CD4-positive, alpha-beta T cell (primary cell): ENCODE measurements around the gene PSMA7. TPM values are rescaled to one million over a fixed set of nuclear protein-coding genes. Genes with fewer than 3 reads are reported as not detected.
A peak's percentile ranks its signal among the peaks of the same experiment; 100 is the strongest.

ENCODE experiments used
- ATAC-seq: fragments of 200-7000 bp; cut with Tn5 transposase; one replicate; pipeline ENCODE4 v1.10.0; 2022; ENCODE audit warnings: mild to moderate bottlenecking; ENCODE audit not compliant: poor library complexity
- CTCF ChIA-PET: fragments of 350-600 bp; sonication (Branson Sonifier 250); formaldehyde crosslinking; loops from one replicate; lab custom pipeline; 2021; ENCODE audit warnings: antibody characterized with exemption, inconsistent platforms; lab: Charles Lee
- POLR2A ChIA-PET: fragments of 350-600 bp; sonication (Branson Sonifier 250); formaldehyde crosslinking; loops from one replicate; lab custom pipeline; 2021; ENCODE audit warnings: antibody characterized with exemption, inconsistent platforms; lab: Charles Lee
- DNase-seq, 14 experiments: peaks; one replicate each; pipeline ENCODE4 v3.0.0-alpha.2; 2013 to 2020; ENCODE audit warnings: mixed read lengths in 2 of 14
- H3K27ac ChIP-seq, 2 donors: one replicate each; pipeline versions ENCODE4 v1.5.1 to v1.7.0; 2013; ENCODE audit warnings: low read length in 2 of 2, low read depth in 1 of 2, mild to moderate bottlenecking in 1 of 2
- H3K27me3 ChIP-seq, 2 experiments: 1 replicate in 1 of 2; 2 replicates in 1 of 2; pipeline versions ENCODE4 v1.6.1 to v1.7.0; 2013; ENCODE audit warnings: low read length in 2 of 2, control low read depth in 1 of 2, mild to moderate bottlenecking in 1 of 2, moderate library complexity in 1 of 2; ENCODE audit not compliant: insufficient read depth in 2 of 2, control insufficient read depth in 1 of 2
- H3K36me3 ChIP-seq: one replicate; pipeline ENCODE4 v1.6.1; 2013; ENCODE audit warnings: low read length, control low read depth; ENCODE audit not compliant: insufficient read depth
- H3K4me1 ChIP-seq: one replicate; pipeline ENCODE4 v1.6.1; 2013; ENCODE audit warnings: low read length, control low read depth; ENCODE audit not compliant: insufficient read depth
- H3K4me3 ChIP-seq: one replicate; pipeline ENCODE4 v1.5.1; 2013; ENCODE audit warnings: mild to moderate bottlenecking, low read length, moderate library complexity
- H3K9me3 ChIP-seq, 2 experiments: 1 replicate in 1 of 2; 2 replicates in 1 of 2; pipeline versions ENCODE4 v1.6.1 to v1.7.0; 2013; ENCODE audit warnings: low read length in 2 of 2, mild to moderate bottlenecking in 2 of 2, control low read depth in 1 of 2, moderate library complexity in 1 of 2; ENCODE audit not compliant: control insufficient read depth in 1 of 2, insufficient read depth in 1 of 2
- H3K27ac Mint-ChIP-seq: one replicate; pipeline ENCODE4 v1.8.0; 2020; ENCODE audit warnings: mixed read lengths
- H3K27me3 Mint-ChIP-seq: one replicate; pipeline ENCODE4 v1.8.0; 2021; ENCODE audit warnings: mixed read lengths
- H3K36me3 Mint-ChIP-seq: one replicate; pipeline ENCODE4 v1.8.0; 2021; ENCODE audit warnings: low read depth, mixed read lengths
- H3K4me1 Mint-ChIP-seq: one replicate; pipeline ENCODE4 v1.8.0; 2021; ENCODE audit warnings: low read depth, mixed read lengths
- H3K4me3 Mint-ChIP-seq: one replicate; pipeline ENCODE4 v1.8.0; 2020; ENCODE audit warnings: mild to moderate bottlenecking, mixed read lengths
- H3K9me3 Mint-ChIP-seq: one replicate; pipeline ENCODE4 v1.8.0; 2020; ENCODE audit warnings: mixed read lengths
- intact Hi-C, 2 experiments: fragments of 100-400 bp; cut with DNase I in 1 of 2; cut with micrococcal nuclease in 1 of 2; formaldehyde crosslinking; loops; one replicate each; pipeline versions ENCODE4 v1.15.1 to v1.9.0; 2023 to 2025; cut with DNase I, micrococcal nuclease
- total RNA-seq, 174 experiments: library from RNA in 2 of 174; stranded (reverse) in 2 of 174; gene quantifications; one replicate each; pipeline ENCODE4 v1.2.3 and lab custom pipeline; 2021 to 2026
- TF ChIP-seq, protein P1 (sequence below): fragments of 200-600 bp; IDR thresholded peaks from one replicate; pipeline ENCODE4 v1.8.0; 2022; ENCODE audit warnings: antibody characterized with exemption, mild to moderate bottlenecking

PSMA7 gene
- total RNA-seq, 2 experiments from 2014 or later, result 150 to 158 TPM

- Histone ChIP-seq H3K27ac (no peak overlapping the region), H3K4me1 (peaks cover 23% of the 10 kb centered on the region), H3K36me3 (peaks cover 39% of the 10 kb centered on the region), H3K27me3 (no peaks in the 10 kb centered on the region), H3K4me3 (no peak overlapping the region), H3K9me3 (peaks cover 0 to 13% of the 10 kb centered on the region in 2 experiments)
- Mint-ChIP-seq H3K27ac (no peak overlapping the region), H3K4me1 (peaks cover 22% of the 10 kb centered on the region), H3K36me3 (peaks cover 35% of the 10 kb centered on the region), H3K4me3 (no peak overlapping the region), H3K27me3 (no peaks in the 10 kb centered on the region), H3K9me3 (no peaks in the 10 kb centered on the region)
- ChIA-PET POLR2A (interaction anchor here (0.8 kb wide), 1 partner anchor 14 kb away, joined by 3 read pairs; the partner anchor contains the start of gene PSMA7), CTCF (interaction anchor here (0.8 to 1.6 kb wide), 4 partner anchors 13 to 146 kb away, joined by 3 to 6 read pairs (median 4); partner anchors contain the start of genes PSMA7 and SS18L1)
- DNase-seq, result peak; percentile 55 to 84 (median 66)
- peak; percentile 91 for ATAC-seq
- intact Hi-C loops, result loop anchor here (1.0 to 5.0 kb wide), 3 partner anchors 129 to 146 kb away; no protein-coding TSS in a partner anchor
- TF ChIP-seq, protein P1, sequence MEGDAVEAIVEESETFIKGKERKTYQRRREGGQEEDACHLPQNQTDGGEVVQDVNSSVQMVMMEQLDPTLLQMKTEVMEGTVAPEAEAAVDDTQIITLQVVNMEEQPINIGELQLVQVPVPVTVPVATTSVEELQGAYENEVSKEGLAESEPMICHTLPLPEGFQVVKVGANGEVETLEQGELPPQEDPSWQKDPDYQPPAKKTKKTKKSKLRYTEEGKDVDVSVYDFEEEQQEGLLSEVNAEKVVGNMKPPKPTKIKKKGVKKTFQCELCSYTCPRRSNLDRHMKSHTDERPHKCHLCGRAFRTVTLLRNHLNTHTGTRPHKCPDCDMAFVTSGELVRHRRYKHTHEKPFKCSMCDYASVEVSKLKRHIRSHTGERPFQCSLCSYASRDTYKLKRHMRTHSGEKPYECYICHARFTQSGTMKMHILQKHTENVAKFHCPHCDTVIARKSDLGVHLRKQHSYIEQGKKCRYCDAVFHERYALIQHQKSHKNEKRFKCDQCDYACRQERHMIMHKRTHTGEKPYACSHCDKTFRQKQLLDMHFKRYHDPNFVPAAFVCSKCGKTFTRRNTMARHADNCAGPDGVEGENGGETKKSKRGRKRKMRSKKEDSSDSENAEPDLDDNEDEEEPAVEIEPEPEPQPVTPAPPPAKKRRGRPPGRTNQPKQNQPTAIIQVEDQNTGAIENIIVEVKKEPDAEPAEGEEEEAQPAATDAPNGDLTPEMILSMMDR, result peak; percentile 61
Observed at GRCh38 chr20:62156592-62157386, 13.6 kb upstream of the PSMA7 start.

DNA sequence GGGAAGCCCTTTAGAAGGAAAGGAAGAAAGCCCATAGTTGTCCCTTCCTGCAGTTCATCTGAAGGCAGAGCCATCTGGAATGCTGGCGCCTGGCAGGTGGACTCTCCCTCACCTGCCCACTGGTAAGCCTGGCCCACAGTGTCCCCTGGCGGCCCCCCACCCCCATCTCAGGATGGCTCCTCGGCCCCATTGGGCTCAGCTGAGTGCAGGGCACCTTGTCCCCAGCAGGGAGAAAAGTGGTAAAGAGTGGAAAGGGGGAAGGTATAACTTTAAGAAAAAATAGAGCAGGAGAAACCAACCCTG is 13.0 kb upstream of the PSMA7 start:
- DNase-seq (no peak), ATAC-seq (no peak)
- TF ChIP-seq, protein P1, result no peak
- Mint-ChIP-seq H3K4me1 (peaks cover 22% of the 10 kb centered on the region), H3K27me3 (no peaks in the 10 kb centered on the region), H3K36me3 (peaks cover 34% of the 10 kb centered on the region), H3K27ac (no peak overlapping the region), H3K4me3 (no peak overlapping the region), H3K9me3 (no peaks in the 10 kb centered on the region)
- ChIA-PET CTCF (interaction anchor here (0.8 to 1.6 kb wide), 4 partner anchors 12 to 145 kb away, joined by 3 to 6 read pairs (median 4); partner anchors contain the start of genes PSMA7 and SS18L1), POLR2A (interaction anchor here (0.8 kb wide), 1 partner anchor 14 kb away, joined by 3 read pairs; the partner anchor contains the start of gene PSMA7)
- H3K9me3 ChIP-seq, result peaks cover 0 to 18% of the 10 kb centered on the region in 2 experiments
- H3K4me1 ChIP-seq, result peaks cover 23% of the 10 kb centered on the region
- H3K27ac ChIP-seq, result no peak overlapping the region
- no peaks in the 10 kb centered on the region for H3K27me3 ChIP-seq
- intact Hi-C loops, result loop anchor here in 1 of 2 experiments (5.0 kb wide), 1 partner anchor 129 kb away; no protein-coding TSS in a partner anchor
- H3K36me3 ChIP-seq, result peaks cover 33% of the 10 kb centered on the region
- no peak overlapping the region for H3K4me3 ChIP-seq

DNA sequence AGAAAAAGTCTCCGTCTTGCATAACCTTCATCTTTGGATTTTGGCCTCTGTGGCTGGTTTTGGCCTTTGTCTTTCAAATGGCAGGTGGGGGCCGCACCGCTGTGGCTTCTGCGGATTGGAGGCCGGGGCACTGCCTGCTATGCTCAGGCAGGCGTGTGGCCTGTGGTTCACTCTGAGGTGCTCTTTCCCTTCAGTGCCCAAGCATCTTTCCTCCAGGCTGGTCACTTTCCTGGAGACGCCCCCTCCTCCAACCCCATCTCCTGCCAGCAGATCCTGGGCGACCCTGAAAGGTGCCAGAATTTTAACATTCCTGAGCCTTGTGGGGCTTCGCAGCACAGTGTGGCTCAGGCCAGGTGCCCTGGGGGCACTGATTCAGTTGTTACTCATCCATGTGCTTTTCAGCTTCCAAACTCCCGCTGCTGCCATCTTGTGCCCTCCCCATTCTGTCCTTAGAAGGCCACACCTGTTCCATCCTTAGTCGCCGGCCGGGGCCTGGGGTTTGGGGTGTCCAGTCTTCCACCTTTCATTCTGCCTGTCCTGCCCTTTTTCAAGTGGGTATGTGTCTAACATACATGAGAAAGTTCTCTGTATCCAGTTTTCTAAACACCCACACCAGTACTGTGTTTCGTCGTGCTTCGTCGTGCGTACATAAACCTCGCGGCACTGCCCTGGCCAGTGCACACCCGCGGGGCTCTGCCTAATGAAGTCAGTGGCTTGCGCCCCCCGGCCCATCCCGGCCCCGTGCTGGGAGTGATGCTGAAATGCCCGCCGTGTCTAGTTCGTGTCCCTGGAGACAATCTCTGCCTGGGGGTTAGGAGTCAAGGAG is 12.4 kb upstream of the PSMA7 start:
- H3K27me3 ChIP-seq, result no peaks in the 10 kb centered on the region
- H3K36me3 ChIP-seq, result peaks cover 29% of the 10 kb centered on the region
- Mint-ChIP-seq H3K36me3 (peaks cover 32% of the 10 kb centered on the region), H3K27me3 (no peaks in the 10 kb centered on the region), H3K4me1 (peaks cover 22% of the 10 kb centered on the region), H3K4me3 (no peak overlapping the region), H3K9me3 (no peaks in the 10 kb centered on the region), H3K27ac (no peak overlapping the region)
- H3K4me3 ChIP-seq, result no peak overlapping the region
- DNase-seq (no peak), ATAC-seq (no peak)
- POLR2A ChIA-PET, result no interaction called here
- H3K9me3 ChIP-seq, result peaks cover 0 to 20% of the 10 kb centered on the region in 2 experiments
- intact Hi-C loops, result loop anchor here in 1 of 2 experiments (5.0 kb wide), 1 partner anchor 128 kb away; no protein-coding TSS in a partner anchor
- no peak overlapping the region for H3K27ac ChIP-seq
- CTCF ChIA-PET, result interaction anchor here (0.9 to 1.6 kb wide), 2 partner anchors 20 to 34 kb away, joined by 3 to 4 read pairs; no protein-coding TSS in a partner anchor
- H3K4me1 ChIP-seq, result peaks cover 23% of the 10 kb centered on the region
- TF ChIP-seq, protein P1, result no peak
